H9 (cell line): ENCODE results near the gene CCDC88C. TPM values are rescaled to one million over a fixed set of nuclear protein-coding genes. Genes with fewer than 3 reads are reported as not detected.

Experiments
- DNase-seq: peaks from one replicate; pipeline ENCODE4 v3.0.0-alpha.2; 2017
- H2AFZ ChIP-seq: one replicate; pipeline ENCODE4 v1.6.1; 2013; ENCODE audit warnings: mild to moderate bottlenecking, low read length, control low read depth, moderate library complexity
- H2AK5ac ChIP-seq: 2 replicates; pipeline ENCODE4 v1.6.1; 2013; ENCODE audit warnings: low read length, control low read depth, mixed read lengths; ENCODE audit not compliant: insufficient read length
- H2BK120ac ChIP-seq: one replicate; pipeline ENCODE4 v1.6.1; 2013; ENCODE audit warnings: low read depth, mild to moderate bottlenecking, low read length, control low read depth, inconsistent platforms; ENCODE audit not compliant: poor library complexity, severe bottlenecking
- H2BK12ac ChIP-seq: 2 replicates; pipeline ENCODE4 v1.6.1; 2013; ENCODE audit warnings: low read length, control low read depth, mixed read lengths, low read depth; ENCODE audit not compliant: insufficient read length
- H2BK15ac ChIP-seq: 2 replicates; pipeline ENCODE4 v1.6.1; 2013; ENCODE audit warnings: low read depth, low read length, control low read depth
- H2BK20ac ChIP-seq: one replicate; pipeline ENCODE4 v1.6.1; 2013; ENCODE audit warnings: low read depth, mild to moderate bottlenecking, low read length, control low read depth, inconsistent platforms; ENCODE audit not compliant: poor library complexity, severe bottlenecking
- H2BK5ac ChIP-seq: 2 replicates; pipeline ENCODE4 v1.6.1; 2013; ENCODE audit warnings: low read length, control low read depth, mixed read lengths; ENCODE audit not compliant: insufficient read length
- H3K14ac ChIP-seq: 2 replicates; pipeline ENCODE4 v1.6.1; 2013; ENCODE audit warnings: low read length, control low read depth; ENCODE audit not compliant: insufficient read depth
- H3K18ac ChIP-seq: 2 replicates; pipeline ENCODE4 v1.6.1; 2013; ENCODE audit warnings: low read depth, mild to moderate bottlenecking, mixed read lengths, low read length, control low read depth; ENCODE audit not compliant: insufficient read length
- H3K23ac ChIP-seq: 2 replicates; pipeline ENCODE4 v1.6.1; 2013; ENCODE audit warnings: low read length, control low read depth, mixed read lengths, low read depth; ENCODE audit not compliant: insufficient read length
- H3K23me2 ChIP-seq: 2 replicates; pipeline ENCODE4 v1.6.1; 2013; ENCODE audit warnings: low read depth, mild to moderate bottlenecking, mixed read lengths, low read length, control low read depth; ENCODE audit not compliant: insufficient read length, poor library complexity, severe bottlenecking
- H3K27ac ChIP-seq: 2 replicates; pipeline ENCODE4 v1.5.1; 2013; ENCODE audit warnings: low read length, control low read depth, mixed read lengths, low read depth; ENCODE audit not compliant: insufficient read length
- H3K27me3 ChIP-seq: 2 replicates; pipeline ENCODE4 v1.6.1; 2013; ENCODE audit warnings: low read length, control low read depth, inconsistent platforms; ENCODE audit not compliant: insufficient read depth
- H3K4ac ChIP-seq: 2 replicates; pipeline ENCODE4 v1.6.1; 2013; ENCODE audit warnings: low read depth, mild to moderate bottlenecking, control low read depth, inconsistent platforms, low read length, moderate library complexity
- H3K4me1 ChIP-seq: 2 replicates; pipeline ENCODE4 v1.6.1; 2013; ENCODE audit warnings: low read length, control low read depth, inconsistent platforms; ENCODE audit not compliant: insufficient read depth
- H3K4me2 ChIP-seq: 2 replicates; pipeline ENCODE4 v1.6.1; 2013; ENCODE audit warnings: low read length, control low read depth, mixed read lengths; ENCODE audit not compliant: insufficient read length, insufficient read depth
- H3K56ac ChIP-seq: 2 replicates; pipeline ENCODE4 v1.6.1; 2013; ENCODE audit warnings: low read depth, mild to moderate bottlenecking, mixed read lengths, low read length, control low read depth; ENCODE audit not compliant: insufficient read length
- H3K79me1 ChIP-seq: 2 replicates; pipeline ENCODE4 v1.6.1; 2013; ENCODE audit warnings: low read depth, mild to moderate bottlenecking, moderate library complexity, low read length, control low read depth, inconsistent platforms; ENCODE audit not compliant: insufficient read depth, poor library complexity, severe bottlenecking
- H3K79me2 ChIP-seq: 2 replicates; pipeline ENCODE4 v1.6.1; 2013; ENCODE audit warnings: low read length, control low read depth, inconsistent platforms; ENCODE audit not compliant: insufficient read depth
- H3K9ac ChIP-seq: 2 replicates; pipeline ENCODE4 v1.6.1; 2013; ENCODE audit warnings: low read length, control low read depth, mixed read lengths; ENCODE audit not compliant: insufficient read length; ENCODE audit errors: extremely low read depth
- H3K9me3 ChIP-seq: one replicate; pipeline ENCODE4 v1.6.1; 2013; ENCODE audit warnings: low read depth, low read length, inconsistent platforms; ENCODE audit not compliant: control insufficient read depth
- H3T11ph ChIP-seq: one replicate; pipeline ENCODE4 v1.6.1; 2013; ENCODE audit warnings: mild to moderate bottlenecking, low read length, control low read depth, inconsistent platforms
- H4K20me1 ChIP-seq: one replicate; pipeline ENCODE4 v1.6.1; 2013; ENCODE audit not compliant: control insufficient read depth, insufficient read length, insufficient read depth
- H4K5ac ChIP-seq: 2 replicates; pipeline ENCODE4 v1.6.1; 2013; ENCODE audit warnings: low read depth, mild to moderate bottlenecking, mixed read lengths, low read length, control low read depth; ENCODE audit not compliant: insufficient read length
- H4K8ac ChIP-seq: replicated peaks from 2 replicates; pipeline ENCODE4 v1.6.1; 2013; ENCODE audit warnings: low read length, control low read depth, mixed read lengths, low read depth; ENCODE audit not compliant: insufficient read length
- H4K91ac ChIP-seq: 2 replicates; pipeline ENCODE4 v1.6.1; 2013; ENCODE audit warnings: low read depth, mild to moderate bottlenecking, moderate library complexity, mixed read lengths, low read length, control low read depth; ENCODE audit not compliant: insufficient read length
- H3K27ac Mint-ChIP-seq, 3 experiments: 2 replicates in 2 of 3; 3 replicates in 1 of 3; pipeline ENCODE4 v1.8.0; 2020 to 2021; ENCODE audit warnings: mixed read lengths in 3 of 3, mild to moderate bottlenecking in 1 of 3, moderate library complexity in 1 of 3
- H3K27me3 Mint-ChIP-seq: 2 replicates; pipeline ENCODE4 v1.8.0; 2021; ENCODE audit warnings: low read depth, mild to moderate bottlenecking, moderate library complexity, mixed read lengths
- H3K36me3 Mint-ChIP-seq, 3 experiments: 2 replicates in 2 of 3; 3 replicates in 1 of 3; pipeline ENCODE4 v1.8.0; 2020 to 2021; ENCODE audit warnings: low read depth in 3 of 3, mixed read lengths in 3 of 3; ENCODE audit not compliant: insufficient read depth in 1 of 3
- H3K4me1 Mint-ChIP-seq, 2 experiments: 2 replicates each; pipeline ENCODE4 v1.8.0; 2020; ENCODE audit warnings: mixed read lengths in 2 of 2
- H3K4me3 Mint-ChIP-seq, 2 experiments: 2 replicates in 1 of 2; 3 replicates in 1 of 2; pipeline ENCODE4 v1.8.0; 2020 to 2021; ENCODE audit warnings: mild to moderate bottlenecking in 2 of 2, mixed read lengths in 2 of 2, moderate library complexity in 1 of 2
- H3K9me3 Mint-ChIP-seq, 2 experiments: 2 replicates in 1 of 2; 3 replicates in 1 of 2; pipeline ENCODE4 v1.8.0; 2020; ENCODE audit warnings: mild to moderate bottlenecking in 2 of 2, mixed read lengths in 2 of 2, moderate library complexity in 1 of 2
- WGBS: extraction: QIAGEN DNeasy Blood & Tissue Kit; methylation state at CpG from one replicate; pipeline ENCODE4 v1.1.7; 2013; ENCODE audit warnings: missing lambda C conversion rate, low lambda C conversion rate, mixed read lengths; ENCODE audit not compliant: insufficient read length; ENCODE audit errors: extremely low coverage; 5-methylcytosine and 5-hydroxymethylcytosine counted together
- total RNA-seq: library from RNA; stranded (reverse); gene quantifications from 2 replicates; pipeline ENCODE4 v1.2.1, GENCODE V29; 2021
- TF ChIP-seq, protein P1 (sequence below): fragments of 200-600 bp; sonication (generic); conservative IDR thresholded peaks from 3 replicates; pipeline ENCODE4 v1.8.0; 2021; ENCODE audit warnings: antibody characterized with exemption, mild to moderate bottlenecking

Gene CCDC88C
- total RNA-seq, 1 experiment from 2014 or later, result 52.4 TPM

DNA sequence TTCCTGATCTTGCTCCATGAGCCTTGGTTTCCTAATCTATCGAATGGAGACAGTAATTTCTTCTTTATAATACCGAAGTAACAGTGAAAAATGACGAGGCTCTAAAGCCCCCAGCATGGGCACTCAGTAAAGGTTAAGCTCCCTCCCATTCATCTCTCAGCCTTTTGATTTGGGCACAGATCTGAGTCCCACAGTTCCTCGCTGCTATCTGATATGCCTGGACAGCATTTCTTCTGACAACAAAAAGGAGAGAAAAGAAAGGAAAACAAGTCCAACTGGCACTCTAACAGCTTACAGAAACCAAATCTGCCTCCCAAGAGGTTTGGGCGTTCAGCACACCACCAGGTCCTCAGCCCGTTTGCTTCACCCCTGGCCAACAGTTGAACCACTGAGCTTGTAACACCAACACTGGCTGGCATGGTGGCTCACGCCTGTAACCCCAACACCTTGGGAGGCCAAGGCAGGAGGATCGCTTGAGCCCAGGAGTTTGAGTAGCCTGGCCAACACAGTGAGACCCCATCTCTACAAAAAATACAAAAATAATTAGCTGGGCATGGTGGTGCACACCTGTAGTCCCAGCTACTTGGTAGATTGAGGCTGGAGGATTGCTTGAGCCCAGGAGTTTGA lies 19.5 kb downstream of the CCDC88C start:
- H3K4me3 Mint-ChIP-seq, result 0 out of 5 replicates have a peak overlapping the region, but pooled peaks of 1 of the 2 experiments have one; percentile 43
- no CpG with 5 or more reads among the region's 8 CpGs for WGBS
- H3K4me1 Mint-ChIP-seq, result peaks cover 76 to 77% of the 10 kb centered on the region in 2 experiments
- Histone ChIP-seq H2BK120ac (no peak overlapping the region), H3K4ac (no peak overlapping the region), H3K4me1 (peaks cover 35% of the 10 kb centered on the region), H2AFZ (no peak overlapping the region), H3K56ac (no peak overlapping the region), H2BK5ac (no peak overlapping the region), H2BK20ac (no peak overlapping the region), H3K9ac (no peak overlapping the region), H4K91ac (no peak overlapping the region), H2BK15ac (no peak overlapping the region), H3K79me1 (peaks cover 4% of the 10 kb centered on the region), H3K27me3 (no peaks in the 10 kb centered on the region), H3K14ac (no peak overlapping the region), H2BK12ac (no peak overlapping the region), H3K23me2 (peaks cover 3% of the 10 kb centered on the region), H2AK5ac (no peak overlapping the region), H3K23ac (no peak overlapping the region), H3K79me2 (peaks cover 5% of the 10 kb centered on the region; the same call in 1 of the 2 replicates), H3T11ph (no peak overlapping the region), H4K5ac (no peak overlapping the region), H3K9me3 (no peaks in the 10 kb centered on the region), H4K20me1 (no peaks in the 10 kb centered on the region), H4K8ac (no peak overlapping the region), H3K4me2 (no peak overlapping the region), H3K18ac (no peak overlapping the region), H3K27ac (no peak overlapping the region)
- H3K9me3 Mint-ChIP-seq, result no peaks in the 10 kb centered on the region; a peak in 1 of 5 replicates
- H3K27ac Mint-ChIP-seq, result peak overlapping the region in 1 of 3 experiments; percentile 33; a peak in 2 of 7 replicates
- no peaks in the 10 kb centered on the region for H3K27me3 Mint-ChIP-seq
- no peak for DNase-seq
- H3K36me3 Mint-ChIP-seq, result peaks cover 4 to 9% (median 7%) of the 10 kb centered on the region in 3 experiments; a peak in 6 of 7 replicates
- TF ChIP-seq, protein P1, sequence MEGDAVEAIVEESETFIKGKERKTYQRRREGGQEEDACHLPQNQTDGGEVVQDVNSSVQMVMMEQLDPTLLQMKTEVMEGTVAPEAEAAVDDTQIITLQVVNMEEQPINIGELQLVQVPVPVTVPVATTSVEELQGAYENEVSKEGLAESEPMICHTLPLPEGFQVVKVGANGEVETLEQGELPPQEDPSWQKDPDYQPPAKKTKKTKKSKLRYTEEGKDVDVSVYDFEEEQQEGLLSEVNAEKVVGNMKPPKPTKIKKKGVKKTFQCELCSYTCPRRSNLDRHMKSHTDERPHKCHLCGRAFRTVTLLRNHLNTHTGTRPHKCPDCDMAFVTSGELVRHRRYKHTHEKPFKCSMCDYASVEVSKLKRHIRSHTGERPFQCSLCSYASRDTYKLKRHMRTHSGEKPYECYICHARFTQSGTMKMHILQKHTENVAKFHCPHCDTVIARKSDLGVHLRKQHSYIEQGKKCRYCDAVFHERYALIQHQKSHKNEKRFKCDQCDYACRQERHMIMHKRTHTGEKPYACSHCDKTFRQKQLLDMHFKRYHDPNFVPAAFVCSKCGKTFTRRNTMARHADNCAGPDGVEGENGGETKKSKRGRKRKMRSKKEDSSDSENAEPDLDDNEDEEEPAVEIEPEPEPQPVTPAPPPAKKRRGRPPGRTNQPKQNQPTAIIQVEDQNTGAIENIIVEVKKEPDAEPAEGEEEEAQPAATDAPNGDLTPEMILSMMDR, result no peak
